ENCODE measurements around the gene SCAP. TPM values are rescaled to one million over a fixed set of nuclear protein-coding genes. Genes with fewer than 3 reads are reported as not detected.

Gene SCAP
- total and polyA plus RNA-seq, 2 of the 4 experiments (the other 2 are of a cell fraction) = 25.3 to 34.6 TPM

- ChIA-PET CTCF (interaction anchor here (0.6 kb wide), 1 partner anchor 461 kb away, joined by 3 read pairs; no protein-coding TSS in a partner anchor), POLR2A (ENCODE audit: unreplicated experiment) (no interaction called here)
- in situ Hi-C loops (cut with MboI; ENCODE audit: low sequenced_read_pairs) = no loop called here
- BruUV-seq (replicated peaks) = no TSS peak
- no peak overlapping the region for H3K23ac ChIP-seq (ENCODE audit: low read depth, low read length)
- no peak overlapping the region for H3K4me2 ChIP-seq (ENCODE audit: low read depth, low read length)
- peaks cover 7% of the 10 kb centered on the region for H3K4me1 ChIP-seq (ENCODE audit: control insufficient read depth, insufficient read depth, low read length)
- H2BK5ac ChIP-seq (ENCODE audit: low read depth, low read length, poor library complexity, severe bottlenecking) = no peak overlapping the region
- no peak overlapping the region for H4K8ac ChIP-seq (ENCODE audit: low read depth in 2 of 2, low read length in 2 of 2)
- no peak overlapping the region for H3K9ac ChIP-seq (ENCODE audit: low read depth, low read length)
- no peak overlapping the region for H2BK15ac ChIP-seq (ENCODE audit: low read depth, low read length)
- no peak overlapping the region for H2AFZ ChIP-seq (replicated peaks; ENCODE audit: low read length, poor library complexity)
- H3K18ac ChIP-seq (ENCODE audit: low read depth, low read length) = no peak overlapping the region
- no peak for TF ChIP-seq FOS (IDR thresholded peaks at IDR 0.05; ENCODE audit: low read depth, low read length)
- no peak for TF ChIP-seq BHLHE40 (IDR thresholded peaks at IDR 0.05; ENCODE audit: low read depth, low read length)
- TF ChIP-seq POLR2A (IDR thresholded peaks at IDR 0.05; ENCODE audit: low read depth, low read length) = no peak
- TF ChIP-seq, protein P1, sequence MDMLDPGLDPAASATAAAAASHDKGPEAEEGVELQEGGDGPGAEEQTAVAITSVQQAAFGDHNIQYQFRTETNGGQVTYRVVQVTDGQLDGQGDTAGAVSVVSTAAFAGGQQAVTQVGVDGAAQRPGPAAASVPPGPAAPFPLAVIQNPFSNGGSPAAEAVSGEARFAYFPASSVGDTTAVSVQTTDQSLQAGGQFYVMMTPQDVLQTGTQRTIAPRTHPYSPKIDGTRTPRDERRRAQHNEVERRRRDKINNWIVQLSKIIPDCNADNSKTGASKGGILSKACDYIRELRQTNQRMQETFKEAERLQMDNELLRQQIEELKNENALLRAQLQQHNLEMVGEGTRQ (IDR thresholded peaks at IDR 0.05; ENCODE audit: low read depth, low read length) = no peak
- TF ChIP-seq, protein P2, sequence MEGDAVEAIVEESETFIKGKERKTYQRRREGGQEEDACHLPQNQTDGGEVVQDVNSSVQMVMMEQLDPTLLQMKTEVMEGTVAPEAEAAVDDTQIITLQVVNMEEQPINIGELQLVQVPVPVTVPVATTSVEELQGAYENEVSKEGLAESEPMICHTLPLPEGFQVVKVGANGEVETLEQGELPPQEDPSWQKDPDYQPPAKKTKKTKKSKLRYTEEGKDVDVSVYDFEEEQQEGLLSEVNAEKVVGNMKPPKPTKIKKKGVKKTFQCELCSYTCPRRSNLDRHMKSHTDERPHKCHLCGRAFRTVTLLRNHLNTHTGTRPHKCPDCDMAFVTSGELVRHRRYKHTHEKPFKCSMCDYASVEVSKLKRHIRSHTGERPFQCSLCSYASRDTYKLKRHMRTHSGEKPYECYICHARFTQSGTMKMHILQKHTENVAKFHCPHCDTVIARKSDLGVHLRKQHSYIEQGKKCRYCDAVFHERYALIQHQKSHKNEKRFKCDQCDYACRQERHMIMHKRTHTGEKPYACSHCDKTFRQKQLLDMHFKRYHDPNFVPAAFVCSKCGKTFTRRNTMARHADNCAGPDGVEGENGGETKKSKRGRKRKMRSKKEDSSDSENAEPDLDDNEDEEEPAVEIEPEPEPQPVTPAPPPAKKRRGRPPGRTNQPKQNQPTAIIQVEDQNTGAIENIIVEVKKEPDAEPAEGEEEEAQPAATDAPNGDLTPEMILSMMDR (conservative IDR thresholded peaks at IDR 0.05; ENCODE audit: low read depth, low read length) = no peak
- no peak for TF ChIP-seq CHD1 (IDR thresholded peaks at IDR 0.05; ENCODE audit: low read depth, low read length)
- no peak for TF ChIP-seq MAZ (IDR thresholded peaks at IDR 0.05; ENCODE audit: borderline replicate concordance, low read depth, low read length)
- no peak for TF ChIP-seq CEBPB (IDR thresholded peaks at IDR 0.05; ENCODE audit: low read depth, low read length)
- TF ChIP-seq RAD21 (IDR thresholded peaks at IDR 0.05; ENCODE audit: low read length) = no peak
- TF ChIP-seq RFX5 (IDR thresholded peaks at IDR 0.05; ENCODE audit: low read depth, low read length) = no peak
- H3K27me3 ChIP-seq (ENCODE audit: control insufficient read depth, insufficient read depth, low read length) = no peaks in the 10 kb centered on the region
- peaks cover 38 to 82% of the 10 kb centered on the region in 2 experiments for H3K79me1 ChIP-seq (ENCODE audit: low read depth in 1 of 2, low read length in 2 of 2)
- H4K20me1 ChIP-seq (ENCODE audit: insufficient read depth, low read length) = peaks cover 60% of the 10 kb centered on the region
- H4K91ac ChIP-seq (ENCODE audit: insufficient read depth, low read depth, low read length) = no peak overlapping the region
- H4K5ac ChIP-seq (ENCODE audit: low read depth, low read length) = no peak overlapping the region
- no peak overlapping the region for H2BK120ac ChIP-seq (ENCODE audit: low read depth, low read length)
- no peak overlapping the region for H3K56ac ChIP-seq (ENCODE audit: extremely low read depth, insufficient read depth, low read length)
- peaks cover 6% of the 10 kb centered on the region for H3K36me3 ChIP-seq (ENCODE audit: control insufficient read depth, insufficient read depth, low read length)
- intact Hi-C loops (cut with micrococcal nuclease) = loop anchor here (5.0 kb wide), 1 partner anchor 403 kb away; no protein-coding TSS in a partner anchor
- H2AK5ac ChIP-seq (ENCODE audit: low read depth, low read length) = no peak overlapping the region
- H3K9me3 ChIP-seq (ENCODE audit: control insufficient read depth, insufficient read depth, low read length) = no peaks in the 10 kb centered on the region
- DNase-seq (no peak), ATAC-seq (ENCODE audit: low read depth) (no peak)
- no peak overlapping the region for H2AK9ac ChIP-seq (replicated peaks; ENCODE audit: low read depth, low read length, poor library complexity)
- H3K9me1 ChIP-seq (ENCODE audit: insufficient read depth, low read length) = peaks cover 13% of the 10 kb centered on the region
- H2BK20ac ChIP-seq (ENCODE audit: low read depth, low read length) = no peak overlapping the region
- H3K27ac ChIP-seq (ENCODE audit: insufficient read depth, low read length) = no peak overlapping the region
- WGBS, 2 experiments (ENCODE audit: extremely low coverage in 2 of 2, insufficient read length in 1 of 2) = no CpG with 5 or more reads among the region's 4 CpGs
- dilution Hi-C loops (cut with HindIII; ENCODE audit: low sequenced_read_pairs, unreplicated experiment) = no loop called here
- H3K14ac ChIP-seq (replicated peaks; ENCODE audit: low read depth, low read length) = no peak overlapping the region
- no peak overlapping the region for H3K4me3 ChIP-seq (ENCODE audit: insufficient read depth, low read depth, low read length)
- H3K4ac ChIP-seq (ENCODE audit: low read depth, low read length) = no peak overlapping the region
Observed at GRCh38 chr3:47384425-47384824, 91.3 kb downstream of the SCAP start.

Data from IMR-90 (cell line).